Stimulated activated CD4-positive, alpha-beta T cell treated with anti-CD3 and anti-CD28 coated beads, Interleukin-12 subunit alpha, Interleukin-12 subunit beta, amount 100 ng/mL, for 4 hours (primary cell): Measurements from ENCODE around the gene B9D1.

Source experiments
- DNase-seq: peaks from one replicate; pipeline ENCODE4 v3.0.0-alpha.2; 2020

The B9D1 gene

GRCh38 chr17:19299214-19299747 is 63.2 kb downstream of the B9D1 start:
- DNase-seq: no peak

GRCh38 chr17:19298569-19299213 is 63.8 kb downstream of the B9D1 start:
- DNase-seq: no peak

GRCh38 chr17:19296786-19297778 is 65.4 kb downstream of the B9D1 start:
- DNase-seq: no peak

- DNase-seq: no peak
Observed at GRCh38 chr17:19295473-19296135, 66.9 kb downstream of the B9D1 start.

- no peak for DNase-seq
Observed at GRCh38 chr17:19294443-19294842, 68.1 kb downstream of the B9D1 start.
